ENCODE data around the gene CDK11B.
"Not testable (repeated sequence)": the region's sequence is repeated elsewhere in the genome, so short reads cannot be mapped to it uniquely, and the experiment has no call there.

Gene CDK11B

GRCh38 chr1:1647567-1648241, 11.1 kb downstream of the CDK11B start:
- not testable (repeated sequence) for DNase-seq

GRCh38 chr1:1646326-1646725, 12.5 kb downstream of the CDK11B start:
- DNase-seq, result not testable (repeated sequence)

- DNase-seq, result not testable (repeated sequence)
Observed at GRCh38 chr1:1640711-1641461, 17.9 kb downstream of the CDK11B start.

GRCh38 chr1:1640081-1640480, 18.7 kb downstream of the CDK11B start:
- not testable (repeated sequence) for DNase-seq

GRCh38 chr1:1639368-1639767, 19.4 kb downstream of the CDK11B start:
- DNase-seq, result peak; percentile 23

GRCh38 chr1:1638528-1638927, 20.3 kb downstream of the CDK11B start:
- peak; percentile 16 for DNase-seq

- peak; percentile 38 for DNase-seq
Observed at GRCh38 chr1:1637479-1637875, 21.3 kb downstream of the CDK11B start.

GRCh38 chr1:1636621-1637478, 22.0 kb downstream of the CDK11B start:
- DNase-seq, result peak; percentile 33

GRCh38 chr1:1634613-1635012, 24.2 kb downstream of the CDK11B start:
- DNase-seq, result peak; percentile 25

GRCh38 chr1:1633409-1633808, 25.4 kb downstream of the CDK11B start:
- DNase-seq, result not testable (repeated sequence)

GRCh38 chr1:1631782-1632420, 26.9 kb downstream of the CDK11B start, which contains the start of gene MMP23B:
TSS of gene MMP23B (plus strand) at chr1:1632173. CDS start at chr1:1632219, 46 bp downstream.
- DNase-seq, result peak; percentile 77

- peak; percentile 94 for DNase-seq
Observed at GRCh38 chr1:1630965-1631781, 27.6 kb downstream of the CDK11B start.

- peak; percentile 94 for DNase-seq
Observed at GRCh38 chr1:1630191-1630964, 28.4 kb downstream of the CDK11B start.

GRCh38 chr1:1629430-1630190, 29.2 kb downstream of the CDK11B start:
- no peak for DNase-seq

- no peak for DNase-seq
Observed at GRCh38 chr1:1628754-1629429, 29.9 kb downstream of the CDK11B start.

- peak; percentile 40 for DNase-seq
Observed at GRCh38 chr1:1627829-1628753, 30.7 kb downstream of the CDK11B start.

GRCh38 chr1:1627261-1627828, 31.5 kb downstream of the CDK11B start:
- DNase-seq, result no peak

Measured in right forelimb (tissue), 1 donor.